ENCODE measurements around the gene GYPC.

GYPC gene

DNA sequence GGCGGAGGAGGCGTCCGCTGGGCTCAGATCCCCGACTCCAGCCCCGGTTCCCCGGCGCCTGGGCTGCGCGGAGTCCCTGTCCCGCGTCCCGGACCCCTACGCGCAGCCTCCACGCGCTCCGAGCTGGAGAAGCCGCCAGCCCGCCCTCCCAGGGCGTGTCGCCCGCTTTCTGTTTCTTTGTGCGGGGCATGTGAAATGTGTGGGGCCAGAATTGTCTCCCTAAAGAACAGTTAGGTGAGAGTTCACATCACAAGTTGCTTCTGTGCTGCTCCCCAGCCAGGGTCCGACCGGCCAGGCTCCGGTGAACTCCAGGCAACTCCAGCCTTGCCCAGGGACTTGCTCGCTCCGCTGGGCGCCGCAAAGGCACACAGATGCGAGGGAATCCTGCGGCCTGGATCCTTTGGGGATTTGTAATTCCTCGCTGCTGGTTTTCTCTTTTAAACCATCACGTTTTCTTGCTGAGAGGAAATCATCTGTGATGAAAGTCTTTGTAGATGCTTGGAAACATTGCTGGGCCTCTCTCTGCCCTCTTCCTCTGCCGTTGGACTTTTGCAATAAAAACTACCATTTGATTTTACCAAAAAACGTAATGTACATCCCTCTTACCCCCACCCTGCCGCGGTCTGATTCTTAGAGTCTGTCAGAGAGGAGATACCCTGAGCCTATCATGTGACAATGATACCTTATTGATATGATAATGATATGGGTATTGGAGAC, 631 bp downstream of the GYPC start:
- in situ Hi-C loops (cut with HindIII; ENCODE audit: low sequenced_read_pairs) = no loop called here
- DNase-seq (ENCODE audit: low read depth, low spot score) = peak; percentile 53
- TF ChIP-seq, protein P1, sequence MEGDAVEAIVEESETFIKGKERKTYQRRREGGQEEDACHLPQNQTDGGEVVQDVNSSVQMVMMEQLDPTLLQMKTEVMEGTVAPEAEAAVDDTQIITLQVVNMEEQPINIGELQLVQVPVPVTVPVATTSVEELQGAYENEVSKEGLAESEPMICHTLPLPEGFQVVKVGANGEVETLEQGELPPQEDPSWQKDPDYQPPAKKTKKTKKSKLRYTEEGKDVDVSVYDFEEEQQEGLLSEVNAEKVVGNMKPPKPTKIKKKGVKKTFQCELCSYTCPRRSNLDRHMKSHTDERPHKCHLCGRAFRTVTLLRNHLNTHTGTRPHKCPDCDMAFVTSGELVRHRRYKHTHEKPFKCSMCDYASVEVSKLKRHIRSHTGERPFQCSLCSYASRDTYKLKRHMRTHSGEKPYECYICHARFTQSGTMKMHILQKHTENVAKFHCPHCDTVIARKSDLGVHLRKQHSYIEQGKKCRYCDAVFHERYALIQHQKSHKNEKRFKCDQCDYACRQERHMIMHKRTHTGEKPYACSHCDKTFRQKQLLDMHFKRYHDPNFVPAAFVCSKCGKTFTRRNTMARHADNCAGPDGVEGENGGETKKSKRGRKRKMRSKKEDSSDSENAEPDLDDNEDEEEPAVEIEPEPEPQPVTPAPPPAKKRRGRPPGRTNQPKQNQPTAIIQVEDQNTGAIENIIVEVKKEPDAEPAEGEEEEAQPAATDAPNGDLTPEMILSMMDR (IDR thresholded peaks at IDR 0.05; ENCODE audit: low read depth, low read length) = no peak
- peak overlapping the region; percentile 67 for H3K4me3 ChIP-seq (ENCODE audit: low read depth, low read length)

DNA sequence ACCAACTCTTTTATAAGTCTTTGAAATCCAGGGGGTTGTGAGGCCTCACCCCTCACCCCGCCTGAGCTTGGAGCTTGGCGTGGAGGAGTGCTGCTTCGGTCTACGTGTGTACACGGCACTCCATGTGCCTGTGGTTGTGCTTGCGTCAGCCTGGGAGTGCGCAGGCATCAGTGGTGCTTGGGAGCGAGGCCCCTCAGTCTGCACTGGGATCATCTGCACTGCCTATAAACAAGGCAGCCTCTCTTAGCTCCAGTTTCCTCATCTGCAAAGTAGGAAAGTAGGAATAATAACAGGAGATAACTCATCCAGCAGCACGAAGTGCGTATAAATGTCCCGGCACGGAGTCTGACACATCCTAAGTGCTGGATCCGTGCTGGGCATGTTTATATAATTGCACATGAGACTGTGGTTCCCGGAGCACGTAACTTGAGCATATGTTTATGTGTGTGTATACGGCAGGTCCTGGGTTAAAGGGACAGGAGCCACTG, 1.2 kb downstream of the GYPC start:
- in situ Hi-C loops (cut with HindIII; ENCODE audit: low sequenced_read_pairs) = no loop called here
- TF ChIP-seq, protein P1 (IDR thresholded peaks at IDR 0.05; ENCODE audit: low read depth, low read length) = no peak
- DNase-seq (ENCODE audit: low read depth, low spot score) = peak; percentile 95
- H3K4me3 ChIP-seq (ENCODE audit: low read depth, low read length) = peak overlapping the region; percentile 67

DNA sequence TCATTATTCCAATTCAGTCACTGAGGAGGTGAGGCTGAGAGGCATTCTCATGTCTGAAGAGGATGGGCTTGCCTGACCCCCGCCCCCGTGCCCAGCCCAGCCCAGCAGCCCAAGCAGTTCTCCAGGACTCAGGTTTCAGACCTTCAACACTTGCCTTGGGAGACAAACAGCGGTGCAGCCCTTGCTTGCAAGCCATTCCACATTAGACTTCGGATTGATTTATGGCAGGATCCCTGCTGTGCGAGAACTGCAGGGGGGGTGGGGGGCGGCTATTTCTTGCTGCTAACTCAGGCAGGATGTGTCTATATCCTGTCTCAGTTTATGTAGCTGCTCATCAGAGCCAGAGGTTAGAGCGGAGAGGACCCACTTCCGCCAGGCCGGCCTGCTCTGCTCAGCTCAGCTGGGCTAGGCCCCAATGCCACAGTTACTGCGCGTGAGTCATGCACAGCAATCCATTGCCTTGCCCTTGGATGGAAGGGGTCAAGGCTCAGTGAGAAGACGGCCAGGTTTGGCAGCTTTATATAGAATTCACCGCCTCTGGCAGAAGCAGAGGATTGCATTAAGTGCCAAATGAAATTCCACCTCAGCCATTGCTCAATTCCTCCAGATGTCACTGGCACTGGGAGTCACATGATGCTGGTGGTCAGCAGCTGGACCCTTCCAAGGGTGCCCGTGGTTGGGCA, 1.8 kb downstream of the GYPC start:
- in situ Hi-C loops (cut with HindIII; ENCODE audit: low sequenced_read_pairs) = no loop called here

DNA sequence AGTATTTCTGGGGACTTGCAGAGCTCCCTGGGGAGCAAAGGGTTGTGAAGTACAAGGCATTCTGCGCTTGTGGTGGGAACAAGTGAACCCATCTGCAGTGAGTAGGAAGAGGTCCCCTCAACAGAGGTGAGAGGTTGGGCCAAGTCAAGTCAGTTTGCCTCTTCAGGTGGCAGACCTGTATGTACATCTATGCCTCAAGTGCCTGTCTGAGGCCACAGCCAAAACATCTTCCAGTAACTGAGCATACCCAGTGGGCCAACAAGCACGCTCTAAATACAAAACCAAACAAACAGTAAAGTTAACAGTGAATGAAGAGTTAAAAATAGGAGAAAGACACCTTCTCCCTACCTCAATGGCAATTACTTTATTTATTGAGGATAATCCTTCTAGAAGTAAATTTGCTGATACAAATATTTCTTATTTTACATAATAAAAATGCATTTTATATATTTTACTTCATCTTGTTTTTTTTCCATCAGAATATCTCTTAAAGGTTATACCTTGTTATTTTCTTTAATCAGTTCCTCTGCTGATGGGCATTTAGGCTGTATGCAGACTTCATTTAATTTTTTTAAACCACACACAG, 2.5 kb downstream of the GYPC start:
- H3K4me3 ChIP-seq (ENCODE audit: low read depth, low read length) = no peak overlapping the region
- no peak for DNase-seq (ENCODE audit: low read depth, low spot score)
- in situ Hi-C loops (cut with HindIII; ENCODE audit: low sequenced_read_pairs) = no loop called here
- TF ChIP-seq, protein P1 (IDR thresholded peaks at IDR 0.05; ENCODE audit: low read depth, low read length) = no peak

More for the DNA sequence above, 1.8 kb downstream of the GYPC start:
- TF ChIP-seq, protein P1 (IDR thresholded peaks at IDR 0.05; ENCODE audit: low read depth, low read length) = peak; percentile 7
- peak overlapping the region; percentile 67 for H3K4me3 ChIP-seq (ENCODE audit: low read depth, low read length)
- peak; percentile 99 for DNase-seq (ENCODE audit: low read depth, low spot score)

DNA sequence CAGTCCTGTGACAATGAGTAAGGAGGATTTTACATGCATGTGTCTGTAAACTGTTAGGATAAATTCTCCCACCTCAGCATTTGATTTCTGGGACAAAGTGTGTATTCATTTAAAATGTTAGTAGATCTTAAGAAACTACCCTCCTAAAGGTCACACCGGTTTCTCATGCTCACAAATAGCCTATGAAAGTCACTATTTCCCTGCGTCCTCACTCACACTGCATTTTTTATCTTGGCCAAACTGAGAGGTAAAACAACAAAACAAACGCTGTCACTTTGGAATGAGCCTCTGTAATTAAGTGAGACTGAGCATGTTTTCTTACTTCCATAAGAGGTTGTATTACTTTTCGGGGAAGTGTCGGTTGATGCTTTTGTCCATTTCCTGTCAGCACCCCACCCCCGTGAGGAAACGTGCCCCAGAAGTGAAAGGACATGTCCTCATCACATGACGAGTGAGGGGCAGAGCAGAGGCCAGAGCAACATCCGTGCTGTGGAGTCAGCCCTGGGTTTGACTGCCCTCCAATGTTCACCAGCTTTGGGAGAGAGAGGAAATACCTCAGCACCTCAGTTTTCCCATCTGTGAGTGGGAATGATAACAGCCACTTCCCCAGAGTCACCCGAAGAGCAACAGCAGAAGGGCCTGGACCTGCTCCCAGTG, 3.1 kb downstream of the GYPC start:
- TF ChIP-seq, protein P1 (IDR thresholded peaks at IDR 0.05; ENCODE audit: low read depth, low read length) = no peak
- in situ Hi-C loops (cut with HindIII; ENCODE audit: low sequenced_read_pairs) = no loop called here
- no peak overlapping the region for H3K4me3 ChIP-seq (ENCODE audit: low read depth, low read length)
- DNase-seq (ENCODE audit: low read depth, low spot score) = peak; percentile 37
